ENCODE data around the gene PDPR. TPM values are rescaled to one million over a fixed set of nuclear protein-coding genes. Genes with fewer than 3 reads are reported as not detected.
A peak's percentile ranks its signal among the peaks of the same experiment; 100 is the strongest.
"Not testable (repeated sequence)": the region's sequence is repeated elsewhere in the genome, so short reads cannot be mapped to it uniquely, and the experiment has no call there.

Gene PDPR
- total and polyA plus RNA-seq, 2 of the 4 experiments (the other 2 are of a cell fraction): 12.2 to 19.4 TPM

DNA sequence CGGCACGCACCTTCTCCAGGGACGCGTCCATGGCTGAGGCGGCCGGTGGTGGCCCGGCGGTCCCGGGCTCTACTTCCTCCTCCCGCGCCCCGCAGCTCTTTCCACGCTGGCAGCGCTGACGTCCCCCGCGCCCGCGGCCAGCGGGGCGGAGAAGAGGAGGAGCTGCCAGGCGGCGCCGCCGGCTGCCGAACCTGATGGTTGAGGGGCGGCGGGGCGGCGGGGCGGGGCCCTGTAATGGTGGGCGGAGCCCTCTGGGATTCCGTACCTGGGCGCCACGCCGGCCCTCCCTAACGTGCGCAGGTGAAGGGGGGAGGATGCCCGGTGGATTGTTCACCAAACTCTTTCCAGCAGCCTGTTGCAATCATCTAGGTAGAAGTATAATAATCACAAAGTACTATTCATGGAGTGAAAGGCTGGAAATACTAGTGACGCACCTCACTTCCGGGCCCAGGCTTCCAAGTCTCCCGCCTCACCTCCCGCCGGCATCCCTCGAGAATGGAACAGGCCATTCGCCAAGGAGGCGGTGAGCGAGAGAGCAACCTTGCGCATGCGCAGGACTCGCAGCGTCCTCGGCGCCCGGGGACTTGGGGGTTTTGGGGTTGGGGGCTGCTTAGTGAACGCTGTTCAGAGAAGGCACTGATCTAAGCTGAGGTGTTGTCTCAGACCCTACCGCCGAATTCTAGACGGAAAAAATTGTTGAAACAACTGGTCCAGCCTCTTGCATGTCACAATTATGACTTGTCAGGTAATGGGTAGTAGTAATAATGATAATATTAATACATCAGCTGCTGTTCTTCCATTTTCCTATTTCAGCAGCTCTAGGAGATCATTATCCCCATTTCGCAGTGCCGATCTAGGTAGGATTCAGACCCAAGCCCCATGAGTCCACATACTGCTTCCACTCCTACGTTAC lies 48.1 kb upstream of the PDPR start:
- not testable (repeated sequence) for BruUV-seq (replicated peaks); H3K9me3 ChIP-seq (ENCODE audit: control insufficient read depth, insufficient read depth, low read length)

GRCh38 chr16:70066751-70067150 lies 47.4 kb upstream of the PDPR start:
- H3K23ac ChIP-seq (ENCODE audit: low read depth, low read length); H2BK20ac ChIP-seq (ENCODE audit: low read depth, low read length); intact Hi-C loops (cut with micrococcal nuclease); H3K36me3 ChIP-seq (ENCODE audit: control insufficient read depth, insufficient read depth, low read length); H3K4me1 ChIP-seq (ENCODE audit: control insufficient read depth, insufficient read depth, low read length); DNase-seq; H3K9me3 ChIP-seq (ENCODE audit: control insufficient read depth, insufficient read depth, low read length); CTCF ChIA-PET; H3K4me3 ChIP-seq (ENCODE audit: insufficient read depth, low read depth, low read length); H2BK5ac ChIP-seq (ENCODE audit: low read depth, low read length, poor library complexity, severe bottlenecking); H2AK5ac ChIP-seq (ENCODE audit: low read depth, low read length); H3K9me1 ChIP-seq (ENCODE audit: insufficient read depth, low read length); H3K27me3 ChIP-seq (ENCODE audit: control insufficient read depth, insufficient read depth, low read length); H3K18ac ChIP-seq (ENCODE audit: low read depth, low read length); H2AK9ac ChIP-seq (replicated peaks; ENCODE audit: low read depth, low read length, poor library complexity); H2BK120ac ChIP-seq (ENCODE audit: low read depth, low read length); H2BK15ac ChIP-seq (ENCODE audit: low read depth, low read length); ATAC-seq (ENCODE audit: low read depth); H3K9ac ChIP-seq (ENCODE audit: low read depth, low read length); BruUV-seq (replicated peaks); H3K56ac ChIP-seq (ENCODE audit: extremely low read depth, insufficient read depth, low read length); H4K91ac ChIP-seq (ENCODE audit: insufficient read depth, low read depth, low read length); H4K5ac ChIP-seq (ENCODE audit: low read depth, low read length); POLR2A ChIA-PET (ENCODE audit: unreplicated experiment); H3K27ac ChIP-seq (ENCODE audit: insufficient read depth, low read length); H2AFZ ChIP-seq (replicated peaks; ENCODE audit: low read length, poor library complexity); H3K4ac ChIP-seq (ENCODE audit: low read depth, low read length); dilution Hi-C loops (cut with HindIII; ENCODE audit: low sequenced_read_pairs, unreplicated experiment); H3K14ac ChIP-seq (replicated peaks; ENCODE audit: low read depth, low read length); in situ Hi-C loops (cut with MboI; ENCODE audit: low sequenced_read_pairs): not testable (repeated sequence)
- Histone ChIP-seq H4K8ac (ENCODE audit: low read depth in 2 of 2, low read length in 2 of 2) (0 out of 4 replicates have a peak overlapping the region, but pooled peaks of 1 of the 2 experiments have one; percentile 42), H3K79me1 (ENCODE audit: low read depth in 1 of 2, low read length in 2 of 2) (peaks cover 0 to 20% of the 10 kb centered on the region in 2 experiments; a peak in 2 of 4 replicates), H4K20me1 (ENCODE audit: insufficient read depth, low read length) (peaks cover 20% of the 10 kb centered on the region), H3K4me2 (ENCODE audit: low read depth, low read length) (0 out of 2 replicates have a peak overlapping the region, but pooled peaks have one; percentile 36)
- no CpG with 5 or more reads among the region's 14 CpGs for WGBS, 2 experiments (ENCODE audit: extremely low coverage in 2 of 2, insufficient read length in 1 of 2)

More for the DNA sequence above, 48.1 kb upstream of the PDPR start:
- Histone ChIP-seq H3K4me3 (ENCODE audit: insufficient read depth, low read depth, low read length) (peak overlapping the region; percentile 91), H3K4me2 (ENCODE audit: low read depth, low read length) (peak overlapping the region; percentile 93), H4K8ac (ENCODE audit: low read depth in 2 of 2, low read length in 2 of 2) (peak overlapping the region; percentile 77 to 92; a peak in 2 of 4 replicates), H3K14ac (replicated peaks; ENCODE audit: low read depth, low read length) (peak overlapping the region; percentile 76; the same call in 1 of the 2 replicates), H3K27ac (ENCODE audit: insufficient read depth, low read length) (peak overlapping the region; percentile 43; the same call in 1 of the 2 replicates), H4K20me1 (ENCODE audit: insufficient read depth, low read length) (peaks cover 22% of the 10 kb centered on the region), H3K9ac (ENCODE audit: low read depth, low read length) (peak overlapping the region; percentile 64), H3K79me1 (ENCODE audit: low read depth in 1 of 2, low read length in 2 of 2) (peaks cover 0 to 23% of the 10 kb centered on the region in 2 experiments; a peak in 3 of 4 replicates), H2AFZ (replicated peaks; ENCODE audit: low read length, poor library complexity) (peak overlapping the region; percentile 84), H4K5ac (ENCODE audit: low read depth, low read length) (peak overlapping the region; percentile 85; the same call in 1 of the 2 replicates)
- dilution Hi-C loops (cut with HindIII; ENCODE audit: low sequenced_read_pairs, unreplicated experiment); CTCF ChIA-PET; H3K18ac ChIP-seq (ENCODE audit: low read depth, low read length); H3K56ac ChIP-seq (ENCODE audit: extremely low read depth, insufficient read depth, low read length); H3K4ac ChIP-seq (ENCODE audit: low read depth, low read length); H3K9me1 ChIP-seq (ENCODE audit: insufficient read depth, low read length); H3K4me1 ChIP-seq (ENCODE audit: control insufficient read depth, insufficient read depth, low read length); POLR2A ChIA-PET (ENCODE audit: unreplicated experiment); H2BK15ac ChIP-seq (ENCODE audit: low read depth, low read length); H3K23ac ChIP-seq (ENCODE audit: low read depth, low read length); H3K36me3 ChIP-seq (ENCODE audit: control insufficient read depth, insufficient read depth, low read length); in situ Hi-C loops (cut with MboI; ENCODE audit: low sequenced_read_pairs); H4K91ac ChIP-seq (ENCODE audit: insufficient read depth, low read depth, low read length); H2AK5ac ChIP-seq (ENCODE audit: low read depth, low read length); intact Hi-C loops (cut with micrococcal nuclease); H2BK20ac ChIP-seq (ENCODE audit: low read depth, low read length); H2BK5ac ChIP-seq (ENCODE audit: low read depth, low read length, poor library complexity, severe bottlenecking); H2AK9ac ChIP-seq (replicated peaks; ENCODE audit: low read depth, low read length, poor library complexity); H2BK120ac ChIP-seq (ENCODE audit: low read depth, low read length); H3K27me3 ChIP-seq (ENCODE audit: control insufficient read depth, insufficient read depth, low read length): not testable (repeated sequence)
- no CpG with 5 or more reads among the region's 62 CpGs for WGBS, 2 experiments (ENCODE audit: extremely low coverage in 2 of 2, insufficient read length in 1 of 2)
- 0 out of 2 replicates have a peak, but pooled peaks have one; percentile 33 for TF ChIP-seq MXI1 (IDR thresholded peaks at IDR 0.05; ENCODE audit: borderline replicate concordance, low read depth, low read length)
- peak; percentile 76 for TF ChIP-seq POLR2A (IDR thresholded peaks at IDR 0.05; ENCODE audit: low read depth, low read length)
- DNase-seq (peak; percentile 78), ATAC-seq (ENCODE audit: low read depth) (peak; percentile 95)
